Endothelial cell of umbilical vein (primary cell): ENCODE data around the gene ATP5ME.

Experiments
- CTCF ChIP-seq, 2 donors: IDR thresholded peaks; 1 replicate in 1 of 2; 2 replicates in 1 of 2; pipeline ENCODE4 v1.5.1; 2011; ENCODE audit warnings: low read length in 2 of 2, mild to moderate bottlenecking in 2 of 2, moderate library complexity in 2 of 2, control low read depth in 1 of 2, inconsistent platforms in 1 of 2, low read depth in 1 of 2; ENCODE audit not compliant: insufficient read depth in 1 of 2; ENCODE audit errors: extremely low read depth in 1 of 2
- EZH2 ChIP-seq: IDR thresholded peaks from 2 replicates; pipeline ENCODE4 v1.6.1; 2012; ENCODE audit warnings: borderline replicate concordance, low read depth, mild to moderate bottlenecking, moderate library complexity, low read length, inconsistent platforms; ENCODE audit not compliant: severe bottlenecking
- GATA2 ChIP-seq: IDR thresholded peaks from 2 replicates; pipeline ENCODE4 v1.7.0; 2011; ENCODE audit warnings: low read depth, mild to moderate bottlenecking, moderate library complexity, mixed read lengths, low read length; ENCODE audit not compliant: insufficient read length, insufficient read depth
- JUN ChIP-seq: IDR thresholded peaks from 2 replicates; pipeline ENCODE4 v1.6.1; 2011; ENCODE audit warnings: borderline replicate concordance, low read depth; ENCODE audit not compliant: insufficient read length, insufficient read depth
- POLR2A ChIP-seq: IDR thresholded peaks from 2 replicates; pipeline ENCODE4 v1.6.1; 2012; ENCODE audit warnings: low read depth, mild to moderate bottlenecking, control low read depth, low read length

GRCh38 chr4:657338-657833, 16.7 kb downstream of the ATP5ME start:
- TF ChIP-seq POLR2A (no peak), CTCF (IDR thresholded peaks at IDR 0.05; ENCODE audit: extremely low read depth in 1 of 2, insufficient read depth in 1 of 2, low read depth in 1 of 2, low read length in 2 of 2) (no peak), JUN (no peak), GATA2 (no peak), EZH2 (no peak)
